HG03432 (cell line): ENCODE data around the gene DBX2.
"Not testable (repeated sequence)": the region's sequence is repeated elsewhere in the genome, so short reads cannot be mapped to it uniquely, and the experiment has no call there.

Experiments
- ATAC-seq: cut with Tn5 transposase; IDR thresholded peaks from one replicate; pipeline ENCODE4 v1.9.1; 2021; ENCODE audit warnings: mild to moderate bottlenecking, moderate library complexity; ENCODE audit not compliant: unreplicated experiment

DBX2 gene

GRCh38 chr12:45050751-45051571 is at the start of gene DBX2:
TSS of gene DBX2 (minus strand) at chr12:45051099. CDS start at chr12:45050927, 172 bp downstream.
- ATAC-seq = no peak

- no peak for ATAC-seq
Observed at GRCh38 chr12:45098766-45099165, 47.9 kb upstream of the DBX2 start.

- not testable (repeated sequence) for ATAC-seq
Observed at GRCh38 chr12:45095417-45095816, 44.5 kb upstream of the DBX2 start.

GRCh38 chr12:45093051-45093450 is 42.2 kb upstream of the DBX2 start:
- ATAC-seq = no peak

- ATAC-seq = no peak
Observed at GRCh38 chr12:45089411-45090075, 38.6 kb upstream of the DBX2 start.

GRCh38 chr12:45088608-45089007 is 37.7 kb upstream of the DBX2 start:
- ATAC-seq = no peak

GRCh38 chr12:45084248-45084647 is 33.3 kb upstream of the DBX2 start:
- not testable (repeated sequence) for ATAC-seq

GRCh38 chr12:45077251-45077650 is 26.4 kb upstream of the DBX2 start:
- ATAC-seq = no peak

GRCh38 chr12:45076417-45077026 is 25.6 kb upstream of the DBX2 start:
- ATAC-seq = no peak

GRCh38 chr12:45075587-45076282 is 24.8 kb upstream of the DBX2 start:
- no peak for ATAC-seq

- ATAC-seq = no peak
Observed at GRCh38 chr12:45065125-45065626, 14.3 kb upstream of the DBX2 start.

GRCh38 chr12:45060976-45061375 is 10.1 kb upstream of the DBX2 start:
- ATAC-seq = no peak

GRCh38 chr12:45051572-45052125 is 750 bp upstream of the DBX2 start:
- no peak for ATAC-seq

- ATAC-seq = no peak
Observed at GRCh38 chr12:45049912-45050750, 768 bp downstream of the DBX2 start.

- ATAC-seq = no peak
Observed at GRCh38 chr12:45042599-45042998, 8.3 kb downstream of the DBX2 start.

- no peak for ATAC-seq
Observed at GRCh38 chr12:45040977-45041376, 9.9 kb downstream of the DBX2 start.

- no peak for ATAC-seq
Observed at GRCh38 chr12:45039757-45040156, 11.1 kb downstream of the DBX2 start.

- ATAC-seq = no peak
Observed at GRCh38 chr12:45034861-45035265, 16.0 kb downstream of the DBX2 start.

GRCh38 chr12:45017916-45018315 is 33.0 kb downstream of the DBX2 start:
- no peak for ATAC-seq

GRCh38 chr12:45014396-45014795 is 36.5 kb downstream of the DBX2 start:
- no peak for ATAC-seq
